H1 (cell line): ENCODE measurements around the gene IRF4.

Source experiments
- CTCF ChIP-seq, 3 experiments: IDR thresholded peaks; 1 replicate in 2 of 3; 2 replicates in 1 of 3; pipeline versions ENCODE4 v1.5.1 to v1.6.1; 2011; ENCODE audit warnings: low read length in 3 of 3, mild to moderate bottlenecking in 3 of 3, inconsistent platforms in 2 of 3, low read depth in 1 of 3, moderate library complexity in 1 of 3; ENCODE audit not compliant: insufficient read depth in 1 of 3; ENCODE audit errors: control extremely low read depth in 1 of 3
- EGR1 ChIP-seq: IDR thresholded peaks from 2 replicates; pipeline ENCODE4 v1.6.1; 2011; ENCODE audit warnings: low read depth, low read length, borderline replicate concordance
- RXRA ChIP-seq: IDR thresholded peaks from 2 replicates; pipeline ENCODE4 v1.6.1; 2011; ENCODE audit warnings: low read depth, mild to moderate bottlenecking, low read length, moderate library complexity; ENCODE audit not compliant: insufficient read depth

GRCh38 chr6:398065-398464, 6.5 kb downstream of the IRF4 start:
- TF ChIP-seq EGR1 = no peak
- no peak for TF ChIP-seq RXRA
- TF ChIP-seq CTCF (IDR thresholded peaks at IDR 0.05; ENCODE audit: control extremely low read depth in 1 of 3, insufficient read depth in 1 of 3, low read depth in 1 of 3, low read length in 3 of 3) = no peak
